Pons (tissue), 1 donor: ENCODE measurements around the gene CDK10.

ENCODE experiments used
- DNase-seq: peaks from one replicate; pipeline ENCODE4 v3.0.0-alpha.2; 2016; ENCODE audit warnings: low spot score

Gene CDK10

DNA sequence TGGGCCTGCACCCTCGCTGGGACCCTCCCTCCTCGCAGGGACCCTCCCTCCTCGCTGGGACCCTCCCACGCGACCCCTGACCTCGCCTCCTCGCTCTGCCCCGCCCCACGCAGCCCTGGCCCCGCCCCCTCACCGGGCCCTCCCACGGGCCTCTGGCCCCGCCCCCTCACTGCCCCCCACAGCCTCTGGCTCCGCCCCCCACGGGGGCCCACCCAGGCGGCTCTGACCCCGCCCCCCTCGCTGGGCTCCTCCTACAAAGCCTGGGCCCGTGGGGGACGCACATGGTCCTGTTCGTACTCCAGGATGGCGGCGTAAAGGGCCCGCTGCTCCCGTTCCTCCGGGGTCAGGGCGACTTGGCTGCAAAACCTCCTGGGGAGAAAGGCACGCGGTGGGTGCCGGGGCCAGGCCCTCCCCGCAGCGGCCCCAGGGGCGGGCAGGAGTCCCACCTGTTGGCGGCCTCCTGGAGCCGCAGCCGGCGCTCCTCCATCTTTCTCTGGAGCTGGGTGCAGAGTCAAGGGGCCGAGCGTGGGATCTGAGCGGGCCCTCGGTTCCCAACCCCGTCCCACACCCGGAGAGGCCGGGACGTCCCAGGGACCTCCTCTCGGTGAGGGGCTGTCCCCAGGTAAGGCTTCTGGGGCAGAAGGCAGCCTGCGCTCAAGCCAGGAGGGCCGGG is 25.2 kb downstream of the CDK10 start:
- DNase-seq = no peak

DNA sequence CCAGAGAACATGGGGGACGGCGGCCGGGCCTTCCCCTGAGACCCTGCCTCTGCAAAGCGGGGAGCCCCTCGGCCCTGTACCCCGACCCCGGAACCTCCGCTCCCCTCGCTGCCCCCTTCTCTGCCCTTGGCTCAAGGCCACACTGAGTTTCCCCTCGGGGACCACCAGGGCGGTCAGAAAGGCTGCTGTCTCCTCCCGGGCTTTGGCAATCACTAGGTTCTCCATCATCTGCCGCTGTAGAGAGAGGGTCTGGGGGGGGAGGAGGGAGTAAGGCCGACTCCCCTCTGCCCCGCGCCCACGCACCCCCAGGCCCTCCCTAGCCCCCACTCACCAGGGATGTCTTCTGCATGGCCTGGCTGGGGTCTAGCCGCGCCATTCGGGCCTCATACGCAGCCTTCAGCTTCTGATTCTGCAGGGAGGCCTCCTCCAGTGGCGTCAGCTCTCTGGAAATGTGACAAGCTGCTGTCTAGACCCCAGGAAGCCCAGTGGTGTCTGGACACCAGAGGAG is 25.8 kb downstream of the CDK10 start:
- no peak for DNase-seq

DNA sequence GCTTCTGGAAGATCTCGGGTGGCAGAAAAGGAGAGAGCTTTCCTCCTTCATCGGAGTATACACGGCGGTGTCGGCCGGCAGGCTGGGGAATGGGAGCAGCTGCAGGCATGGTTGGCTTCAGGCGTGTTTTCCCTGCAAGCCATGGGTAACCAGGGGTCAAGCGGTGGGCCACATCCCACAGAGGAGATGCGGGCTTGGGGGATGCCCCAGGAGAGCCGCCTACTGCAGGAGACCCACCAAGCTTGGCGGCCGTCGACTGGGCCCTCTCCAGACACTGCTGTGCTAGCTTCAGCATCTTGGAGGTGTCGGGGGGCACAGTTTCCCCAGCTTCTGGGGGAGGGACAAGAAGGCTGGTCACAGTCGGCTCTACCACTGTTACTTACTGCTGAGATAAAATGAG is 30.0 kb downstream of the CDK10 start:
- no peak for DNase-seq

DNA sequence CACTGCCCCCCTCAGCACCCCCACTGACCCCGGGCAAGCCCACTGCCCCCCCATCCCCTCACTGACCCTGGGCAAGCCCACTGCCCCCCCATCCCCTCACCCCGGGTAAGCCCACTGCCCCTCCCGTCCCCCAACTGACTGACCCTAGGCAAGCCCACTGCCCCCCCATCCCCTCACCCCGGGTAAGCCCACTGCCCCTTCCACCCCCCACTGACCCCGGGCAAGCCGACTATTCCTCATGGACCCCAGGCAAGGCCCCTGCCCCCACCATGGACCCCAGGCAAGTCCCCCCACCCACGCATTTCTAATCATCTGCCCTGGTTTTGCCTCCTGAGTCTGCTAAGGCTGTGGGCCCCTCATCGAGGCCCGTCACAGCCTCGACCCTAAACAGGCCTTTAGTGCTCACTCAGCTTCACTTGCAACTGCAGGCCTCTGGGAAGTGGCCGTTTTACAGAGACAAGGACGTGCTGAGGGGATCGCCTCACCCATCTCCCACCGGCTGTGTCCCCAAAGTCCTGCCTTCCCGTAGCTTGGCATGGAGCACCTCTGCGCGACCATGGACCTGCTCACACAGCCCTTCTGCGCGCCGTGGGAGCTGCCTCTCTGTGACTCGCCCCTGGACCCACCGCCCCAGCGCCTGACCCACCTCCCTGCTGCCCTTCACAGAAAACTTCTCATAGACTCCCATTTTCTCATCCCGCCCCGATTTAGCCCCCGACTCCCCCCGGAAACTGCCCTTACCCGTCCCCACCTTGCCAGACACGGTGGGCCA is 30.6 kb downstream of the CDK10 start:
- DNase-seq = no peak

DNA sequence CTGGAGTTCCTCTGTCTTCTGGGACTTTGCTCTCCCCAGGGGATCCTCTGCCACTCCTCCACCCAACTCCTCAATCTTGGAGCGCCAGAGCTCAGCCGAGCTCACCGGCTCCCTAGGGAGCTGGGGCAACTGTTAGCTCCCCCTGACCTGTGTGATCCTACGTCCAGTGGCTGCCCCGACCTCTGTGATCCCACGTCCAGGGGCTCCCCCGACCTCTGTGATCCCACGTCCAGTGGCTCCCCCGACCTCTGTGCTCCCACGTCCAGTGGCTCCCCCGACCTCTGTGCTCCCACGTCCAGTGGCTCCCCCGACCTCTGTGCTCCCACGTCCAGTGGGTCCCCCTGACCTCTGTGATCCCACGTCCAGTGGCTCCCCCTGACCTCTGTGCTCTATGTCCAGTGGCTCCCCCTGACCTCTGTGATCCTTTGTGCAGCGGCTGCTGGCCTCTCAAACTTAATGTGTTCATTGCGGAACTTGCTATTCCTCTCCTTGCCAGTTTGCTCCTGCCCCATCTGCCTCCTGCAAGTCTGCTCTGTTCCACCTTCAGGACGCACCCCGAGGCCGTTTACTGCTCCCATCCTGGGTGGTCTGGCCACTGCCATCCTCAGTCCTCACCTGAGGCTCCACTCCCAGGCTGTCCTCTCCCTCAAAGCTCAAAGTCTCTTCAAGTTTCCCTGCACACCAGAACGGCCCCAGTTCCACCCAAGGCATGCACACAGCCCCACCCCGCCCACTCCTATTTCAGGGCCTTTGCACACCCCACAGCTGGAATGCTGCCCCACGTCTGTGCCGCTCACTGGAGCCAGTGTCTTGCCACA is 31.4 kb downstream of the CDK10 start:
- DNase-seq = no peak

DNA sequence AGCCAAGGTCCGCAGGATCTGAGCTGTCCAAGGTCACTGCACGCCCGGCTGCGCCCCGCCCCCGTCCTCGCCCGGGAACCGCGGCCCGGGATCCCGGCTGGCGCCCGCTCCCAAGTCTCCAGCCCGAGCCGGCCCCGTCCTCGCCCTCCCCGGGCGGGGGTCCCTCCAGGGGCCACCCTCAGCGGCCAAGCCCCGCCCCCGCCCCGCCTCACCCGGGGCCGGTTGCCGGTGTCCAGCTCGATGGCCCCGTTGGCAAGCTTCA is 34.0 kb downstream of the CDK10 start:
- DNase-seq = no peak

DNA sequence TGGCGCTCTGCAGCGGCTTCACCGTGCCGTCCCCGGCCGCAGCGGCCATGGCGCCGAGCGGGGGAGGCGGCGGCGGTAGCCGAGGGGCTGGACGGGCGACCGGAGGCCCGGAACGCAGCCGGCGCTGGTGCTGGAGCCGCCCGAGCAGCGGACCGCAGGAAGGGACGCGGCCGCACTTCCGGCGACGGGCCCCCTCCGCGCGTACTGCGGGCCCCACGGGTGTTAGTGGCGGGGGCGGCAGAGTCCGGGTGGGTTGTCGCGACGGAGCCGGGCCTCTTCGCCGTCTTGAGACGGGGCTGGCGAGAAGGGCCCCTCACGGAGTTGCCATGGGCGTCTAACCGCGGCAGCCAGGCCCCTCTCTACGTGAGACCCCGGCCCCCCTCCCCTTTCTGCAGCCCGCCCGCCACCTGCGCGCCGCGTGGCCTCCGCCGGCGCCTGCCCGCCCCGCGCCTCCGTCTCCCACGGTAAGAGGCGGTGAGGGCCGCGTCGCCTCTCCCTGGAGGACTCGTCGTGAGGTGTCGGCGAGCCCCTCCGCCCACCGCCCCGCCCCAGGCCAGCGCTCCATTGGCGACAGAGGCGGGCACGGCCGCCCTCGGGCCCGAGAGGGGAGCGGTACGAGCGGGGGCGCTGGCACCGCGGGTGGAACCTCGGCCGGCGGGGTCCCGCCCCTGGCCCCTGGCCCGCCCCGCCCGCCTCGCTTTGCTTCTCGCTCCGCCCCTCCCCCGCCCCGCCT is 34.5 kb downstream of the CDK10 start, which contains the start of the genes VPS9D1 and ZNF276:
TSS of gene VPS9D1 (minus strand) at position 86 of the 733 bp plus-strand sequence. CDS start at position 49, 37 bp downstream.
TSS of gene ZNF276 (plus strand) at position 725 of the 733 bp plus-strand sequence. CDS start 104 bp downstream, outside the sequence.
- DNase-seq = peak; percentile 72

DNA sequence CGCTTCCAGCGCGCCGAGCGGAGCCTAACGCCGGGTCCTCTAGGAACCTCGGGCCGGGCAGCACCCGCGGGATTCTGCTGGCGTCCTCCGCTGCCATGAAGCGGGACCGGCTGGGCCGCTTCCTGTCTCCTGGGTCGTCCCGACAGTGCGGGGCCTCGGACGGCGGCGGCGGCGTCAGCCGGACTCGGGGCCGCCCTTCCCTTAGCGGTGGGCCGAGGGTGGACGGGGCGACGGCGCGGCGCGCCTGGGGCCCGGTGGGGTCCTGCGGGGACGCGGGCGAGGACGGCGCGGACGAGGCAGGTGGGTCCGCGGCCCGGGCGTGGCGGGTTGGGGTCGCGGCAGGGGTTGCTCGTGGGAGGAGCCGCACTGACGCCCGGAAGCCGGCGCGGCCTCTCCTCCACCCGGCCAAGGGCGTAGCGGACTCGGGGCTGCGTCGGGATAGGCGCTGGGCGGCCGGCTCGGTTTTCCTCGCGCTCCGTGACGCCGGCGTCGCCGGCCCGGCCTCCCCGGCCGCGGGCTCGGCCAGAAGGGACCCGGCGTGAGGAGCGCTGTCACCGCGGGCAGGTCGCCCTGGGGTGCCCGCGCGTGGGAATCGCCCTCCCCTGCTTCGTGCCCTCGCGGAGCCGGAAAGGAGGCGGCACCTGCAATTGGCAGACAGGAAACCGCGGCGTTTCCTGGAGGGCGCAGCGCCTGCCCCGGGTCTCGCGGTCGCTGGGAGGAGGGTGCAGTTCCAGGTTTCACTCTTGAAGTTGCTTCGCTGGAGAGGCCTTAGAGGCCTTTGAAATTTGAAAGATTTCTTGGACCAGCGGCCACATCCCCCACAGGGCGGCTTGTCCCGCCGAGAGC is 35.3 kb downstream of the CDK10 start:
- DNase-seq = no peak

DNA sequence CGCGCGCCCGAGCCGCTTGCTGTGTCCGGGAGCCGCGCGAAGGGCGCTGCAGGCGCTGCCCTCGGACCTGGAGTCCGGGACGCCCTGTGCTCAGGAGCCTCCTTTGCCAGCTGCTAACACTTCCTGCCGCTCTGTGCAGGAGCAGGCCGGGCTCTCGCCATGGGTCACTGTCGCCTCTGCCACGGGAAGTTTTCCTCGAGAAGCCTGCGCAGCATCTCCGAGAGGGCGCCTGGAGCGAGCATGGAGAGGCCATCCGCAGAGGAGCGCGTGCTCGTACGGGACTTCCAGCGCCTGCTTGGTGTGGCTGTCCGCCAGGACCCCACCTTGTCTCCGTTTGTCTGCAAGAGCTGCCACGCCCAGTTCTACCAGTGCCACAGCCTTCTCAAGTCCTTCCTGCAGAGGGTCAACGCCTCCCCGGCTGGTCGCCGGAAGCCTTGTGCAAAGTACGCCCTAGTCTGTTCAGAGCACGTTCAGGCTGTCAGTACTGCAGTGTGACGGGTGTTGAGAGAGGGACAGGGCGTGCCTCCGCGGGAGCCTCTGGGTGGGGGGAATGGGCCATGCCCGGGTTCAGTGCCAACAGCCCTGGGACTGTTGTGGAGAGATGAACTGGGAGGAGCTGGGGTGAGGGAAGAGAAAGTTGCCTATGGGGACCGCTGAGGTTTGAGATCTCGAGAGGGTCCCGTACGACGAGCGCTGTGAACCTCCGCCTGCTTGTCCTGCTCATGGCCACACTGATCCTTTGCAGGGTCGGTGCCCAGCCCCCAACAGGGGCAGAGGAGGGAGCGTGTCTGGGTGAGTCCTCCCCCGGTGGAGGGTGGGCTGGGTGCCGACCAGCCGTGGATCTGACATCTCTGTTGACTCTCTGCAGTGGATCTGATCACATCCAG is 36.1 kb downstream of the CDK10 start:
- peak; percentile 60 for DNase-seq

DNA sequence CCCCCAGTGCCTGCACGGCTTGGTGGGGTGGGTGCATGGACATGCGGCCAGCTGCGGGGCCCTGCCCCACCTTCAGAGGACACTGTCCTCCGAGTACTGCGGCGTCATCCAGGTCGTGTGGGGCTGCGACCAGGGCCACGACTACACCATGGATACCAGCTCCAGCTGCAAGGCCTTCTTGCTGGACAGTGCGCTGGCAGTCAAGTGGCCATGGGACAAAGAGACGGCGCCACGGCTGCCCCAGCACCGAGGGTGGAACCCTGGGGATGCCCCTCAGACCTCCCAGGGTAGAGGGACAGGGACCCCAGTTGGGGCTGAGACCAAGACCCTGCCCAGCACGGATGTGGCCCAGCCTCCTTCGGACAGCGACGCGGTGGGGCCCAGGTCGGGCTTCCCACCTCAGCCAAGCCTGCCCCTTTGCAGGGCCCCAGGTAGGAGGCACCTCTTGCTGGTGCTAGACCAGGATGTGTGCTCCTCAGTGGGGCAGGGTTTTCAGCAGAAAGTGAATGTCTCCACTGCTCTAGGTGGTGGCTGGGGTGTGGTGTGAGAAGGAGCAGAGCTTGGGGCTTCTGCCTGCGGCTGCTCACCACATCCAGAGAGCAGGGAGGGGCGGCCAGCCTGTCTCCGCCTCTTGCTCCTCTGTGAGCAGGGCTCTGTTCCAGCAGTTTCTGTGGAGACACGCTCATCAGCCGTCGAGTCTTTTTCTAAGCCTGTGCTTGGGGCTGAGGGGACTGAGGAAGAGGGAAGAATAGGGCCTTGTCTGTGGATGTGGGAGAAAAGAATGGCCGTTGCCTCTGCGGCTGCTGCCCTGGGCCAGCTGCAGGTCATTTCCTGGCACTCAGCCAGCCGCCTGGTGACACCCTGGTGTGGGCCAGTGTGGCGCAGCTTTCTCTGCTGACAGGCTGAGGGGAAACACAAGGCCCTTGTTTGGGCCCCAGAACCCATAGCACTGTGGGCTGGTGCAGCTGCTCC is 37.1 kb downstream of the CDK10 start:
- peak; percentile 99 for DNase-seq

DNA sequence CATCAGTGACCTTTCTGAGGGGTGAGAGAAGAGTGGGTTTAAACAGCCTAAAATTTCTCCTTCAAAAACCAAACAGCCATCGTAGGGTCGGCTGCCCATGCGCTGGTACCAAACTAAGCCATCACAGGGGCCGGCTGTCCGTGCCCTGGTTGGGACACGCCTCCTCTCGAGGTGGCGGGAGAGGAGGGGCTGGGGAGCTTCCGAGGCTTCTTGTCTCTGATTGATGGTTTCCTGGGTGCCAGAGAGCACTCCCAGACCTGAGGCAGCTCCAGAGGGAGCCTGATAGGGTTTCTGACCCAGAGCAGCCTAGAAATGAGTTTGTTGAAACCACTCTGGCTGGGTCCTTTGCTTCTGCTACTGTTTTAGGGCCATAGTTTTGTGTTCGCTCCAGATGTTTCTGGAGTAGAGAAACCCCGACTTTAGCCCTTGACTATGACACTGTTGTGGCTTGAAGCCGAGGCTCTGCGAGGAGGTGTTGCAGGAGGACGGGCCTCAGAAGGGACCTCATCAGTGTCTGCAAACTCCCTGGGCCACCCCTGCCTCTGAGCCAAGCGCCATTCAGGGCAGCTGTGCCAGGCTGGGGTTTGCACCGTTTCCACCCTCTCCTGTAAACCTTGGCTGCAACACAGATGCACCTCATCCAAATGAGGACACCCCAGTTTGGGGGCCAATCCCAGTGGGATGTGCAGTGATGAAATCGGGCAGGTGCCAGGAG is 41.1 kb downstream of the CDK10 start:
- no peak for DNase-seq

DNA sequence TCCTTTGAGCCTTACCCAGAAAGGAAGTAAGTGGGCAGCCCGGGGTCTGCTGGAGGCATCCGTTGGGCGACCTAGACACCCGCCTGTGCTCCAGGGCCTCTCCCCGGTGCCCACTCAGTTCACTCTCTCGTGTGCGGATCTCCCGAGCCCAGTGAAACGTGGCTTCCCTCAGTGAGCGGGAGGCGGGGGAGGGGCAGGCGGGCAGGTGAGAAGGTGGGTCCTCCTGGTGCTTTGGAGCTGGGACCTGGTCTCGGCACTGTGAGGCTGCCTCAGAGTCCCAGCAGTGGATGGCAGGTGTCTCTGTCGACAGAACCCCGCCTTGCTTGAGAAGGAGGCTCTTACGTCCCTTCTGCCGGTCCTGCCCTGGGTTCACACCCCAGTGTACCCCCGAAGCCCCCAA is 42.8 kb downstream of the CDK10 start:
- no peak for DNase-seq

DNA sequence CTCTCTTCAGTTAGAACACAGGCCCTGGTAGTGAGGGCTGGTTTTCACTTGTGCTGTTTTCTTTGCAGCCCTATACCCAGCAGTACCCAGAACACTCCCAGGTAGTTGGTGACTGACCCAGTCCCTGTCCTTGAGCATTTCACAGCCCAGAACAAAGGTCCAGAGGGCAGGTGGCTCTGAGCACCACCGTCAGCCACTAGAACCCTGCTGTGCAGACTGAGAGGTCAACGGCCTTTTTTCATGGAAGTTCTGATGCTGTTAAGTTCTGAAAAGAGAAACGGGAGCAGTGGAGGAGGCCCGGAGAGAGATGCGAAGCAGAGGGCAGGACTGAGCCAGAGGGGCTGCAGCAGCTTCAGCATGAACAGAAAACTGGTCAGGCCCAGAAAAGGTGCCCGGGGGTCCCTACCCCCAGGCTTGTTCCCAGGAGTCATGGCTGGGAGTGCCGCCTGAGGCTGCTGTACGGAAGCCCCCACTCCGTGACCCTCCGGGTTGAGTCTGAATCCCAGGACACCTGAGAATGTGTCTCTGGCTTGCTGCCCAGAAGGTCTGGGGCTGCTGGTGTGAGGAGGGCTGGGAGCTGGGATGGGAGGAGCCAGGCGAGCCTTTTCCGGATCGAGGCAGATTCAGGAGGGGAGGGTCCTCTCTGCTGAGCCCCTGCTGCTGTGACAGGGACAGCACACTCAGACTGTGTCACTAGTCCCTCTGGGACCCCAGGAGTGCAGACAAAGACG is 43.5 kb downstream of the CDK10 start:
- DNase-seq = no peak

DNA sequence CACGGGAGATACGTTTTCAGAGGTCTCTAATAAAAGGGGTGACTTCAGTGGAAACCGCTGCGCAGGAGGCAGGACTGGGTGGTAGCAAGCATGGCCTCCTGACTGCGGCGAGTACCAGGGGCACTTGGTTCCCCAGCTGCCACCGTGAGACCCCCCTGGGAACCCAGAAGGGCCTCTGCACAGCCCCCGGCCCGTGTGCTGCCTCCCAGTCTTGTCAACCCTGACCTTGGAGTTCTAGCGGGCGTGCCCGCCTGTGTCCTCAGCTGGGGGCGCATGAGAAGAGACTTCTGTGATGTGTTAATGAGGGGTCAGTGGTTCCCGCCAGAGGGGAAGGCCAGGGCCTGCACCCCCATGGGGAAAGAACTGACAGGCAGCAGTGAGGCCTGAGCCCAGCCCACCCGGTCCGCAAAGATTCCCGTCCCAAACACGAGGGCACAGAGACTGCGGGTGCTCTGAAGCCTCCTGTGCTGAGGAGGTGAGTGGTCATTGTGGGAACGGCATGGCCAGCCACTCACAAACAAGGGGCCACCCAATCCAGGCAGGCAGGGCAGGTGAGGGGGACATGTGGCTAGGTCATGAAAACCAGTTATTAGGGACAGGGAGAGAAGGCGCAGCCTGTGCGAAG is 44.2 kb downstream of the CDK10 start:
- DNase-seq = no peak

DNA sequence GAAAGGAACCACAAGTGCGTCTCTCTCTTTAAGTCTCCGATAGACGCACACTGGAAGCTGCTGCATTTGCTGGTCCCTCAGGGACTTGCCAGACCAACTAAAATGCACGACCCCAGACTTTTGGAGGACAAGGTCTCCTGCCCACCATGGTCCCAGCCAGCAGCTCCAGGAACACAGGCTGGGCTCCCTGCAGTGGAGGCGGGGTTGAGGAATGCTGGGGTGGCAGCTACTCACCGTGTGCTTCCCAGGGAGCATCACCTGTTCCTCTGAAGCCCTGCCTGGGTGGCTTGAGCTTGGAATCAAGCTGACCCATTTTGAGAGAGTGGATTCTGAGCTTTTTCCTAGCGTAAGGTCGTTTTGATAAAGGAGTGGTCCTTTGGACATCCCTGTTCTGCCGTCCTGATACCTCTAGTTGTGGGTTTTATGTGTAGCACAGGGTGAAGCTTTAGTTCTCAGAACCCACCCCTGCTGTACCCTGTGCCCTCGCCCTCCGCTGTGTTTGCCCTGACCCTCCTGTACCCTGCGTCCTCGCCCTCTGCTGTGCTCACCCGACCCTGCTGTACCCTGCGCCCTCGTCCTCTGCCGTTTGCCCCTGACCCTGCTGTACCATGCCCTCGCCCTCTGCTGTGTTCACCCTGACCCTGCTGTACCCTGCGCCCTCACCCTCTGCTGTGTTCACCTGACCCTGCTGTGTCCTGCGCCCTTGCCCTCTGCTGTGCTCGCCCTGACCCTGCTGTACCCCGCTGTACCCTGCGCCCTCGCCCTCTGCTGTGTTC is 45.8 kb downstream of the CDK10 start:
- DNase-seq = no peak

DNA sequence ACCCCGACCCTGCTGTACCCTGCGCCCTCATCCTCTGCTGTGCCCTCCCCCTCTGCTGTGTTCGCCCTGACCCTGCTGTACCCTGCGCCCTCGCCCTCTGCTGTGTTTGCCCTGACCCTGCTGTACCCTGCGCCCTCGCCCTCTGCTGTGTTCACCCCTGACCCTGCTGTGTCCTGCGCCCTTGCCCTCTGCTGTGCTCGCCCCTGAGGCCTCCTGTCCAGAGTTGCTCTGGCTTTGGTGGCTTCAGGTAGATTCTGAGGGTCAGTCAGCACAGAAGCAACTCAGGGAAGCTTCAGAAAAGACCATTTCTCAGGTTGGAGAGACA is 46.4 kb downstream of the CDK10 start:
- DNase-seq = no peak
